ENCODE results near the gene EFTUD2. TPM values are rescaled to one million over a fixed set of nuclear protein-coding genes. Genes with fewer than 3 reads are reported as not detected.

The EFTUD2 gene
- total and polyA plus RNA-seq, 2 donors (not counting 1 experiment from before 2014, with no cell fraction given): 43.2 to 133 TPM

GRCh38 chr17:44877121-44877520 lies 22.1 kb downstream of the EFTUD2 start:
- H3K79me2 ChIP-seq (ENCODE audit: control insufficient read depth, insufficient read depth, low read length): peaks cover 4% of the 10 kb centered on the region
- intact Hi-C loops (cut with micrococcal nuclease): no loop called here
- no peak overlapping the region for H3K4me3 ChIP-seq (ENCODE audit: control extremely low read depth in 1 of 5, extremely low read depth in 1 of 5, insufficient read depth in 1 of 5, low read depth in 2 of 5, low read length in 4 of 5)
- H3K4me1 ChIP-seq (ENCODE audit: control insufficient read depth in 2 of 2, insufficient read depth in 2 of 2, low read length in 2 of 2): no peaks in the 10 kb centered on the region
- no peaks in the 10 kb centered on the region for H3K27me3 ChIP-seq (replicated peaks in 1 of 4; ENCODE audit: control extremely low read depth in 1 of 4, control insufficient read depth in 3 of 4, insufficient read depth in 4 of 4, low read length in 3 of 4)
- Mint-ChIP-seq H3K9me3 (ENCODE audit: insufficient read depth) (no peaks in the 10 kb centered on the region), H3K27ac (no peak overlapping the region), H3K4me1 (no peaks in the 10 kb centered on the region), H3K4me3 (no peak overlapping the region), H3K27me3 (no peaks in the 10 kb centered on the region)
- H3K9ac ChIP-seq (ENCODE audit: low read length): no peak overlapping the region
- TF ChIP-seq EZH2 (IDR thresholded peaks at IDR 0.05; ENCODE audit: borderline replicate concordance, insufficient read depth, low read depth, low read length, poor library complexity, severe bottlenecking) (no peak), CTCF (IDR thresholded peaks at IDR 0.05) (no peak)
- 100% methylated on average over 4 of the region's 5 CpGs for WGBS (ENCODE audit: insufficient coverage)
- POLR2A ChIA-PET: no interaction called here
- no peak overlapping the region for H2AFZ ChIP-seq (ENCODE audit: insufficient read depth, low read depth, low read length, poor library complexity, severe bottlenecking)
- peaks cover 14 to 71% of the 10 kb centered on the region in 2 experiments for H3K36me3 ChIP-seq (replicated peaks in 1 of 2; ENCODE audit: control extremely low read depth in 1 of 2, control insufficient read depth in 1 of 2, extremely low read depth in 1 of 2, insufficient read depth in 2 of 2, low read length in 1 of 2)
- no peaks in the 10 kb centered on the region for H4K20me1 ChIP-seq (ENCODE audit: control insufficient read depth, insufficient read depth, low read length, poor library complexity, severe bottlenecking)
- CTCF ChIA-PET: interaction anchor here (0.6 to 3.6 kb wide), 7 partner anchors 11 to 1233 kb away, joined by 3 to 25 read pairs (median 3); no protein-coding TSS in a partner anchor
- ATAC-seq (ENCODE audit: low read depth) (no peak), DNase-seq (no peak)
- H3K4me2 ChIP-seq (replicated peaks; ENCODE audit: low read depth, low read length, poor library complexity, severe bottlenecking): no peak overlapping the region
- no peak overlapping the region for H3K27ac ChIP-seq (ENCODE audit: low read length in 2 of 2)
- no peaks in the 10 kb centered on the region for H3K9me3 ChIP-seq (ENCODE audit: control extremely low read depth in 1 of 3, control insufficient read depth in 2 of 3, insufficient read depth in 1 of 3, low read length in 2 of 3)

GRCh38 chr17:44875761-44876160 lies 23.5 kb downstream of the EFTUD2 start:
- POLR2A ChIA-PET: no interaction called here

More at GRCh38 chr17:44875761-44876160, 23.5 kb downstream of the EFTUD2 start:
- Mint-ChIP-seq H3K9me3 (ENCODE audit: insufficient read depth) (no peaks in the 10 kb centered on the region), H3K4me3 (no peak overlapping the region), H3K27ac (no peak overlapping the region), H3K4me1 (no peaks in the 10 kb centered on the region), H3K27me3 (no peaks in the 10 kb centered on the region)
- peaks cover 13 to 69% of the 10 kb centered on the region in 2 experiments for H3K36me3 ChIP-seq (replicated peaks in 1 of 2; ENCODE audit: control extremely low read depth in 1 of 2, control insufficient read depth in 1 of 2, extremely low read depth in 1 of 2, insufficient read depth in 2 of 2, low read length in 1 of 2)
- no peaks in the 10 kb centered on the region for H4K20me1 ChIP-seq (ENCODE audit: control insufficient read depth, insufficient read depth, low read length, poor library complexity, severe bottlenecking)
- TF ChIP-seq CTCF (IDR thresholded peaks at IDR 0.05) (no peak), EZH2 (IDR thresholded peaks at IDR 0.05; ENCODE audit: borderline replicate concordance, insufficient read depth, low read depth, low read length, poor library complexity, severe bottlenecking) (no peak)
- peaks cover 4% of the 10 kb centered on the region for H3K79me2 ChIP-seq (ENCODE audit: control insufficient read depth, insufficient read depth, low read length)
- H3K9me3 ChIP-seq (ENCODE audit: control extremely low read depth in 1 of 3, control insufficient read depth in 2 of 3, insufficient read depth in 1 of 3, low read length in 2 of 3): no peaks in the 10 kb centered on the region
- intact Hi-C loops (cut with micrococcal nuclease): no loop called here
- 93% methylated on average over 6 of the region's 6 CpGs for WGBS (ENCODE audit: insufficient coverage)
- H2AFZ ChIP-seq (ENCODE audit: insufficient read depth, low read depth, low read length, poor library complexity, severe bottlenecking): no peak overlapping the region
- ATAC-seq (ENCODE audit: low read depth) (no peak), DNase-seq (no peak)
- no peaks in the 10 kb centered on the region for H3K27me3 ChIP-seq (replicated peaks in 1 of 4; ENCODE audit: control extremely low read depth in 1 of 4, control insufficient read depth in 3 of 4, insufficient read depth in 4 of 4, low read length in 3 of 4)
- no peaks in the 10 kb centered on the region for H3K4me1 ChIP-seq (ENCODE audit: control insufficient read depth in 2 of 2, insufficient read depth in 2 of 2, low read length in 2 of 2)
- no peak overlapping the region for H3K4me3 ChIP-seq (ENCODE audit: control extremely low read depth in 1 of 5, extremely low read depth in 1 of 5, insufficient read depth in 1 of 5, low read depth in 2 of 5, low read length in 4 of 5)
- H3K4me2 ChIP-seq (replicated peaks; ENCODE audit: low read depth, low read length, poor library complexity, severe bottlenecking): no peak overlapping the region
- no peak overlapping the region for H3K9ac ChIP-seq (ENCODE audit: low read length)
- CTCF ChIA-PET: interaction anchor here (1.0 to 1.1 kb wide), 2 partner anchors 14 to 96 kb away, joined by 3 read pairs; no protein-coding TSS in a partner anchor
- no peak overlapping the region for H3K27ac ChIP-seq (ENCODE audit: low read length in 2 of 2)

All from B cell (primary cell).